CD4-positive, CD25-positive, alpha-beta regulatory T cell (primary cell): ENCODE data around the gene ZSCAN18. TPM values are rescaled to one million over a fixed set of nuclear protein-coding genes. Genes with fewer than 3 reads are reported as not detected.

Experiments
- ATAC-seq, 2 donors: fragments of 150-1000 bp; cut with Tn5 transposase; one replicate each; pipeline ENCODE4 v1.10.0; 2021; ENCODE audit warnings: low read depth in 2 of 2, moderate number of reproducible peaks in 2 of 2, moderate library complexity in 1 of 2
- DNase-seq, 3 donors: peaks; one replicate each; pipeline versions ENCODE4 v3.0.0 to v3.0.0-alpha.2; 2012 to 2022; ENCODE audit warnings: mixed read lengths in 1 of 3
- H3K27ac ChIP-seq: one replicate; pipeline ENCODE4 v1.7.0; 2013; ENCODE audit warnings: mild to moderate bottlenecking, low read length; ENCODE audit not compliant: insufficient read depth, poor library complexity, severe bottlenecking
- H3K27me3 ChIP-seq: one replicate; pipeline ENCODE4 v1.7.0; 2013; ENCODE audit warnings: low read length; ENCODE audit not compliant: control insufficient read depth, insufficient read depth
- H3K36me3 ChIP-seq: one replicate; pipeline ENCODE4 v1.7.0; 2013; ENCODE audit warnings: mild to moderate bottlenecking, low read length, moderate library complexity; ENCODE audit not compliant: control insufficient read depth, insufficient read depth
- H3K4me1 ChIP-seq: 2 replicates; pipeline ENCODE4 v1.7.0; 2013; ENCODE audit warnings: mild to moderate bottlenecking, low read length; ENCODE audit not compliant: insufficient read depth, control insufficient read depth, poor library complexity, severe bottlenecking
- H3K4me3 ChIP-seq: one replicate; pipeline ENCODE4 v1.7.0; 2013; ENCODE audit warnings: low read depth, mild to moderate bottlenecking, low read length, moderate library complexity
- H3K9me3 ChIP-seq, 2 experiments: 1 replicate in 1 of 2; 2 replicates in 1 of 2; pipeline ENCODE4 v1.7.0; 2013; ENCODE audit warnings: low read length in 2 of 2, mild to moderate bottlenecking in 1 of 2, moderate library complexity in 1 of 2; ENCODE audit not compliant: control insufficient read depth in 2 of 2
- H3K27ac Mint-ChIP-seq, 3 donors: one replicate each; pipeline ENCODE4 v1.8.0; 2020 to 2022; ENCODE audit warnings: mild to moderate bottlenecking in 3 of 3, mixed read lengths in 3 of 3, moderate library complexity in 2 of 3
- H3K27me3 Mint-ChIP-seq: one replicate; pipeline ENCODE4 v1.8.0; 2022; ENCODE audit warnings: mild to moderate bottlenecking, mixed read lengths
- H3K36me3 Mint-ChIP-seq: one replicate; pipeline ENCODE4 v1.8.0; 2020; ENCODE audit warnings: mixed read lengths
- H3K4me1 Mint-ChIP-seq, 4 donors: one replicate each; pipeline ENCODE4 v1.8.0; 2020 to 2022; ENCODE audit warnings: mixed read lengths in 4 of 4, mild to moderate bottlenecking in 1 of 4
- H3K4me3 Mint-ChIP-seq, 4 donors: one replicate each; pipeline ENCODE4 v1.8.0; 2020 to 2022; ENCODE audit warnings: mild to moderate bottlenecking in 4 of 4, mixed read lengths in 4 of 4, moderate library complexity in 3 of 4
- H3K9me3 Mint-ChIP-seq, 7 donors: one replicate each; pipeline ENCODE4 v1.8.0; 2020 to 2022; ENCODE audit warnings: mixed read lengths in 7 of 7, mild to moderate bottlenecking in 3 of 7, moderate library complexity in 2 of 7
- polyA plus RNA-seq, 4 donors: library from polyadenylated mRNA; unstranded; fragments of 300-500 nt; fragmentation: Illumina TruSeq; gene quantifications; one replicate each; pipeline ENCODE4 v1.2.3, GENCODE V29; 2021
- total RNA-seq: library from RNA; stranded (reverse); gene quantifications from one replicate; pipeline ENCODE4 v1.2.3, GENCODE V29; 2022

ZSCAN18 gene
- total and polyA plus RNA-seq, 5 donors from 2014 or later = 3.9 to 17.7 (median 13.4) TPM

- peaks cover 0 to 46% (median 19%) of the 10 kb centered on the region in 7 donors for H3K9me3 Mint-ChIP-seq
- H3K4me3 Mint-ChIP-seq = no peak overlapping the region
- no peaks in the 10 kb centered on the region for H3K27me3 ChIP-seq
- H3K4me1 ChIP-seq = no peaks in the 10 kb centered on the region
- peaks cover 6 to 58% of the 10 kb centered on the region in 2 experiments for H3K9me3 ChIP-seq
- no peak for DNase-seq
- no peak overlapping the region for H3K27ac ChIP-seq
- no peaks in the 10 kb centered on the region for H3K36me3 ChIP-seq
- H3K27me3 Mint-ChIP-seq = peaks cover 9% of the 10 kb centered on the region
- ATAC-seq = no peak
- H3K27ac Mint-ChIP-seq = no peak overlapping the region
- H3K4me1 Mint-ChIP-seq = peaks cover 0 to 3% (median 0%) of the 10 kb centered on the region in 4 donors
- peaks cover 6% of the 10 kb centered on the region for H3K36me3 Mint-ChIP-seq
- no peak overlapping the region for H3K4me3 ChIP-seq
Observed at GRCh38 chr19:58038688-58039204, 59.3 kb downstream of the ZSCAN18 start.

- Histone ChIP-seq H3K27ac (no peak overlapping the region), H3K4me1 (no peaks in the 10 kb centered on the region), H3K9me3 (peaks cover 2 to 58% of the 10 kb centered on the region in 2 experiments), H3K27me3 (no peaks in the 10 kb centered on the region), H3K4me3 (no peak overlapping the region), H3K36me3 (no peaks in the 10 kb centered on the region)
- Mint-ChIP-seq H3K27me3 (peaks cover 9% of the 10 kb centered on the region), H3K4me1 (peaks cover 0 to 3% (median 0%) of the 10 kb centered on the region in 4 donors), H3K4me3 (no peak overlapping the region), H3K9me3 (peaks cover 0 to 41% (median 18%) of the 10 kb centered on the region in 7 donors), H3K27ac (no peak overlapping the region), H3K36me3 (peaks cover 6% of the 10 kb centered on the region)
- no peak for ATAC-seq
- DNase-seq = no peak
Observed at GRCh38 chr19:58037927-58038687, 59.9 kb downstream of the ZSCAN18 start.

GRCh38 chr19:58035863-58036262 lies 62.2 kb downstream of the ZSCAN18 start:
- ATAC-seq (no peak), DNase-seq (no peak)
- Mint-ChIP-seq H3K27ac (no peak overlapping the region), H3K27me3 (peaks cover 9% of the 10 kb centered on the region), H3K4me1 (peaks cover 0 to 3% (median 0%) of the 10 kb centered on the region in 4 donors), H3K36me3 (peaks cover 6% of the 10 kb centered on the region), H3K9me3 (peaks cover 0 to 34% (median 14%) of the 10 kb centered on the region in 7 donors), H3K4me3 (no peak overlapping the region)
- H3K9me3 ChIP-seq = peaks cover 4 to 53% of the 10 kb centered on the region in 2 experiments
- no peak overlapping the region for H3K27ac ChIP-seq
- H3K36me3 ChIP-seq = no peaks in the 10 kb centered on the region
- no peaks in the 10 kb centered on the region for H3K27me3 ChIP-seq
- H3K4me1 ChIP-seq = no peaks in the 10 kb centered on the region
- H3K4me3 ChIP-seq = no peak overlapping the region

GRCh38 chr19:58034477-58034793 lies 63.6 kb downstream of the ZSCAN18 start:
- peaks cover 0 to 3% (median 0%) of the 10 kb centered on the region in 4 donors for H3K4me1 Mint-ChIP-seq
- H3K27ac Mint-ChIP-seq = no peak overlapping the region
- Histone ChIP-seq H3K36me3 (no peaks in the 10 kb centered on the region), H3K9me3 (peaks cover 4 to 43% of the 10 kb centered on the region in 2 experiments), H3K4me1 (no peaks in the 10 kb centered on the region), H3K27me3 (no peaks in the 10 kb centered on the region), H3K4me3 (no peak overlapping the region), H3K27ac (no peak overlapping the region)
- H3K9me3 Mint-ChIP-seq = peaks cover 0 to 36% (median 17%) of the 10 kb centered on the region in 7 donors
- DNase-seq = no peak
- ATAC-seq = no peak
- H3K27me3 Mint-ChIP-seq = peaks cover 9% of the 10 kb centered on the region
- H3K4me3 Mint-ChIP-seq = no peak overlapping the region
- H3K36me3 Mint-ChIP-seq = peaks cover 6% of the 10 kb centered on the region

Other genes with a start within 250 kb of the ZSCAN18 start
- 45.3 TPM for gene ZNF587, start 248.4 kb downstream of the ZSCAN18 start, total RNA-seq
- 1 to 10 TPM; 2.7 to 6.1 (median 3.5) TPM for gene ZNF587, start 248.4 kb downstream of the ZSCAN18 start, polyA plus RNA-seq
- gene ZNF814, start 209.2 kb downstream of the ZSCAN18 start, total RNA-seq = 12.9 TPM
- gene ZNF814, start 209.2 kb downstream of the ZSCAN18 start, polyA plus RNA-seq = 10 to 100 TPM in 2 of 4 donors, 1 to 10 TPM in 2; 3.1 to 13.4 (median 10.0) TPM
- 21.0 TPM for gene ZNF417, start 181.6 kb downstream of the ZSCAN18 start, total RNA-seq
- gene ZNF417, start 181.6 kb downstream of the ZSCAN18 start, polyA plus RNA-seq = 1 to 10 TPM in 3 of 4 donors, under 1 TPM in 1; 0.33 to 3.8 (median 2.2) TPM
- gene ZNF418, start 162.8 kb downstream of the ZSCAN18 start, total RNA-seq = 1.0 TPM
- 1 to 10 TPM in 2 of 4 donors, not detected in 2; 1.2 to 3.1 TPM for gene ZNF418, start 162.8 kb downstream of the ZSCAN18 start, polyA plus RNA-seq
- gene ZNF256, start 150.5 kb downstream of the ZSCAN18 start, total RNA-seq = 7.6 TPM
- 1 to 10 TPM; 1.7 to 6.3 (median 4.9) TPM for gene ZNF256, start 150.5 kb downstream of the ZSCAN18 start, polyA plus RNA-seq
- gene C19orf18, start 123.7 kb downstream of the ZSCAN18 start, total RNA-seq = 1.6 TPM
- not detected for gene C19orf18, start 123.7 kb downstream of the ZSCAN18 start, polyA plus RNA-seq
- gene ZNF606, start 95.4 kb downstream of the ZSCAN18 start, total RNA-seq = 10.3 TPM
- 1 to 10 TPM; 1.6 to 6.0 (median 4.7) TPM for gene ZNF606, start 95.4 kb downstream of the ZSCAN18 start, polyA plus RNA-seq
- not detected for gene ZSCAN1, start 64.2 kb downstream of the ZSCAN18 start, total RNA-seq
- gene ZSCAN1, start 64.2 kb downstream of the ZSCAN18 start, polyA plus RNA-seq = not detected
- 0.39 TPM for gene ZNF135, start 38.9 kb downstream of the ZSCAN18 start, total RNA-seq
- gene ZNF135, start 38.9 kb downstream of the ZSCAN18 start, polyA plus RNA-seq = 1 to 10 TPM in 1 of 4 donors, under 1 TPM in 3; 0.15 to 2.7 (median 0.88) TPM
- 9.2 TPM for gene ZNF329, start 52.6 kb upstream of the ZSCAN18 start, total RNA-seq
- gene ZNF329, start 52.6 kb upstream of the ZSCAN18 start, polyA plus RNA-seq = 1 to 10 TPM; 2.9 to 9.4 (median 4.8) TPM
- 32.8 TPM for gene ZNF274, start 84.8 kb upstream of the ZSCAN18 start, total RNA-seq
- gene ZNF274, start 84.8 kb upstream of the ZSCAN18 start, polyA plus RNA-seq = 10 to 100 TPM; 31.8 to 45.1 (median 38.2) TPM
- 11.6 TPM for gene ZNF544, start 130.7 kb upstream of the ZSCAN18 start, total RNA-seq
- gene ZNF544, start 130.7 kb upstream of the ZSCAN18 start, polyA plus RNA-seq = 10 to 100 TPM; 16.2 to 20.8 (median 19.2) TPM
- 6.7 TPM for gene ZNF8, start 180.7 kb upstream of the ZSCAN18 start, total RNA-seq
- under 1 TPM; 0.33 to 0.87 (median 0.61) TPM for gene ZNF8, start 180.7 kb upstream of the ZSCAN18 start, polyA plus RNA-seq
- gene ERVK3-1, start 207.1 kb upstream of the ZSCAN18 start, total RNA-seq = 117 TPM
- 10 to 100 TPM; 65.9 to 85.8 (median 77.4) TPM for gene ERVK3-1, start 207.1 kb upstream of the ZSCAN18 start, polyA plus RNA-seq
- 2.1 TPM for gene ZSCAN22, start 228.8 kb upstream of the ZSCAN18 start, total RNA-seq
- 1 to 10 TPM in 2 of 4 donors, under 1 TPM in 2; 0.31 to 2.6 (median 1.3) TPM for gene ZSCAN22, start 228.8 kb upstream of the ZSCAN18 start, polyA plus RNA-seq